Occipital lobe (tissue), 2 donors: ENCODE data around the gene PEPD. TPM values are rescaled to one million over a fixed set of nuclear protein-coding genes. Genes with fewer than 3 reads are reported as not detected.

Experiments
- DNase-seq: peaks from one replicate; lab custom pipeline; 2025; lab: John Stamatoyannopoulos, UW
- total RNA-seq: library from RNA; depleted of rRNA; stranded (reverse); fragments of >200 nt; gene quantifications from one replicate; pipeline ENCODE4 v1.2.3, GENCODE V29; 2014

Gene PEPD
- total RNA-seq, 1 donor from 2014 or later, result 21.5 TPM

DNA sequence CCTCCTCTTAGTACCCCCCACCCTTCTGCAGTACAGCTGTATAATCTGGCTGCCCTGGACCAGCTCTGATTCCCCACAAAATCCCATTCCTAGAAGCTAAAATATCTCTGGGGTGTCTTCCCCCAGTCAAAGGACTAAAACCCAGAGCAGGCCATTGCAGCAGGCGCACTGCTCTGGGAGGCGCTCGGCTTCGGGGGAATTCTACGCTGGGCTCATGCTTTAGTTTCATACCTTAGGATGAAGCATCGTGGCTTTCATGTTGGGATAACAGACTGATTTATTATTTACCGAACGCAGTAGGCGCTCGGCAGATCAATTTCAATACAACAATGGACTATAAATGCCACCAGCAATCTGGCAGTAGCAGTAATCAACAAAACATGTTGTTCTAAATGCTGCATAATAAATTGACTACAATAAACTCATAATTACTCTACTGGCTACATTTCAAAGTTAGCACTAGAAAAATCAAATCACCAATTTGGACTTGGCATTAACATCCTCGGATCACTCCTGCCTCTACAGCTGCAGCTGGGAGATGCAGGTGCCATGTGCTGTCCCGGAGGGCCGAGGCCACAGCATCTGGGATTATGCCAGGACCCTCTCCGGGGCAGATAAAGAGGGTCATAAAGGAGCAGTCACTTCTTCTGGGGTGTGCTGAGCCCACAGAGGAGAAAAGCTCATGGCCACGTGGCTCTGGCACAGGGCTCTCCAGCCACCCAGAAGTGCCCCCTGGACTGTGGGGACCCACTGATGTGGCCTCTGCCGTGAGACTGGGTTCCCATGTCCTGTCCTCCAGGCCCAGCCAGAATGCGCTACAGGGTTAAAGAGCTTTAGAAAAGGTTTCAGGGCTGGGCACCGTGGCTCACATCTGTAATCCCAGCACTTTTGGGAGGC lies 112.8 kb downstream of the PEPD start:
- no peak for DNase-seq

DNA sequence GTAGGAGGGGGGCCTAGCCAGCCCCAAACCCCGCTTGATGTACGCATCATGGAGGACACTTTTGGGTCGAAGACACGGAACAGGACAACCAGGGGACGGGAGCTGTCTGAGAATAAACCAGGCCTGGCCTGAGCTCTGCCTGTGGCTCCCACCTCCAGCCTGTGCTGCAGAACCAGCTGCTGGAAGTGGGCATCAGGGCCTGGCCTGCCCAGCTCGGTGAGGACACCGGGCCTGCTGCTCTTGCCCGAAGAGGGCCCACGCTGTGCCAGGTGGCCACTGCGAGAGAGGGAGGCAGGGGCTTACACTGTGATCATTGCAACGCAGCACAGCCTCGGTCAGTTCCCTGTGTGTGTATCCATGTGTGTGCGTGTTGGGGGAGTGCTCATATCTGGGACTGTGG lies 113.5 kb downstream of the PEPD start:
- DNase-seq, result no peak

DNA sequence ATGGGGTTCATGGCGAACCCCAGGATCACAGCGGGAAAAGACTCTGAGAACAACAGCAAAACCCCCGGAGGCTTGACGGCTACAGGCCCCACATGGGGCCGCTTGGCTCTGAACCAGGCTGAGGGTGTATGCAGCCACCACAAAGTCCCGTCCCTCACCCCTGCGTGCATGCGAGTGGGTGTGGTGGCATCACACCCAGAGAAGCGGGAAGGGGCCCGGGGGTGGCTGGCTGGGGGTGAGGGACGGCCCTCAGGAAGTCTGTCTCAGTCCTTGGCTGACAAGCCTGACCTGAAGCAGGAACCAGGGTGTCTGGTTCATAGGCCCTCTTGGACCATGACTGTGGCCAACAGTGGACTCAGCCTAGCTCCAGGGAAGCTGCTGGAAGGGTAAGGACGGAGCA lies 113.9 kb downstream of the PEPD start:
- no peak for DNase-seq

DNA sequence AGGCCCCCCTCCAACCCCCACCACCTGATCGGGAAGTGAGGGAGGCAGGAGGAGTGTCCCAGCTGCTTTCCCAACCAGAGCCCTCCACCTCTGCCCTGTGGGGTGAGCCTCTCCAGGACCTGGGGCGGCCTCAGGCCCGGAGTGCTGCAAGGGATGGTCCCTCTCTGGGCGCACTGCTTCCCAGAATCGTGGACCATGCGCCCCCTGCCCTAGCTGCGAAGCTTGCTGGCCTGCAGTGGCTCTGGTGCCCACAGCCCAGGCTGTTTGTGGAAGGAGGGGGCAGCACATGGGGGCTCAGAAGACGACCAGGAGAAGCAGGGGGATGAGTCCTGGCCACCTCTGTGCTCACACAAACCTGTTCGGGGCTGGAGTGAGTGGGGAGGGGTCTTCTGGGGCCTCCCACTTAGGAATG lies 114.4 kb downstream of the PEPD start:
- no peak for DNase-seq

DNA sequence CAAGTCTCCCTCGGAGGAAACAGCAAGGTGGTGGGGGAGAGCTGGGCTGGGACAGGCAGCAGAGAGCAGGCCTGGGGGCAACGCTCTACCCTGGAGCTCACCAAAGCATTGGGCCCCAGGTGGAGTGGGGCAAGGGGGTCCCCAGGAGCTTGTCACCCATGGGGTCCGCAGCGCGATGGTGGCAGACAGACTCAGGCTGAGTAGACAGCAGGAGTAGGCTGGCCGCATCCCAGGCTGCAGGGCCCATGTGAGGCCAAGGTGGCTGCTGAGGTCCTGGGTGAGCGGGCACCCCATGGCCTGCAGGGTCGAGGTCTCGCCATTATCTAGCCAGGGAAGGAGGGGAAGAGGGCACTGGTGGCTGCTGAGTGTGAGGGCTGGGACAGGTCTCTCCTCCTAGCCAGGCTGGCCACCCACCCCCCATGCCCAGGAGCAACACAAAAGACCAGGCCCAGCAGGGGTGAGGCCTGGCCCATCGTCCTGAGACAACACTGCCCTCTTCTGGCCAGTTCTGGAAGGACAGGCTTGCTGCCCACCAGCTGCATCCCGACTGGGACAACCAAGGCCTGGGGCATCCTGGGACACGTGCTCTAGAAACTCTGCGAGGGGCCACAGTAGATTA lies 115.0 kb downstream of the PEPD start:
- DNase-seq, result no peak

DNA sequence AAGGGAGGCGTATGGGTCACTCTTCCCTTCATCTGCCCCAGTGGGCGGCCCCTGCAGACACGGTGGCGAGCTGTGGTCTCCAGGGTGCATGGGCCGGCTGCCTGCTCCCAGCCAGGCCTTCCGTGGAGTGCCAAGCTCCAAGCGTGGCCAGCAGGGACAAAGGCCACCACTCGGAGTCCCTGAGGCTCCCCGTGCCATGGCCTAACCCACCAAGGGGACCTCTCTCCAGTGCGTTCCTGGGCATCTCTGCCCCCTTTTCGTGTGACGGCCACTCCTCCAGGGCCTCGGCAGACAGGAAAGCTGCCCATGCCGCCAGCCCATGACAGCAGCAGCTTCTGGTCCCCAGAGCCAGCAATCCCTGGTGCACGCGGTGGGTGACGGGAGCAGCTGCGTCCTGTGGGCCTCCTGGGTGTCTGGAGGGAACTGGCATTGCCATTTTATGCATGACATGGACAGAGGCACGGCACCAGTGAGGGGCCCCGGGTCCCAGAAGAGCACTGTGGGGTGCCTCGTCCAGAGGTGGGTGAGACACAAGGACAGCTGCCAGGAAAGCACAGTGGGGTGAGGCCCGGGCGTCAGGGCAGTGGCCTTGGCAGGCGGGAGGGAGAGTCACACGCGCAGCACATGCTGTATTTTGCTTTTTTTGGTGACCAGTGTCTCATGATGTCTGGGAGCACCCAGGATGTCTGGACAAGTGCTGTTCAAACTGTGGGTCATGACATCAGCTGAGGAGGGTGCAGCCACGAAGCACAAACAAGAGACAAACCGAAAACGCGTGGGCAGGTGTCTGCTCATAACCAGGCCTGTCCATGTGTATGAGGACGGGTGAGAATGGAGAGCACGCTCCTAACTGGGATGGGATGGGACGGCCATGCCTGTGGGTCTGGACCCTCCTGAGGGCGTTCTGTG lies 115.8 kb downstream of the PEPD start:
- no peak for DNase-seq

DNA sequence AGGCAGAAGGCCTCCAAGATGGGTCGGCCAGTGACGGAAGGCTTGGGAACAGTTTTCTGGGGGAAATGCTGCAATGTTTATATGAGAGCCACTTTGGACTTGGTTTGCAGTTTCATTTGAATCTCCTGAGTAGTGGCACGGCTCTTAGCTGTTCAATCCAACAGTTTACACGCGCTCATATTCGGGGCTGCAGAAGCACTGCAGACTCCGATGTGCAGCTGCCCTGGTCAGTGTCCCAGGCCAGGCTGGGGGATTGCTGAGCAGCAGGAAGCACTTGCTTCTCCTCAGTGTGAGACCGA lies 116.4 kb downstream of the PEPD start:
- no peak for DNase-seq

DNA sequence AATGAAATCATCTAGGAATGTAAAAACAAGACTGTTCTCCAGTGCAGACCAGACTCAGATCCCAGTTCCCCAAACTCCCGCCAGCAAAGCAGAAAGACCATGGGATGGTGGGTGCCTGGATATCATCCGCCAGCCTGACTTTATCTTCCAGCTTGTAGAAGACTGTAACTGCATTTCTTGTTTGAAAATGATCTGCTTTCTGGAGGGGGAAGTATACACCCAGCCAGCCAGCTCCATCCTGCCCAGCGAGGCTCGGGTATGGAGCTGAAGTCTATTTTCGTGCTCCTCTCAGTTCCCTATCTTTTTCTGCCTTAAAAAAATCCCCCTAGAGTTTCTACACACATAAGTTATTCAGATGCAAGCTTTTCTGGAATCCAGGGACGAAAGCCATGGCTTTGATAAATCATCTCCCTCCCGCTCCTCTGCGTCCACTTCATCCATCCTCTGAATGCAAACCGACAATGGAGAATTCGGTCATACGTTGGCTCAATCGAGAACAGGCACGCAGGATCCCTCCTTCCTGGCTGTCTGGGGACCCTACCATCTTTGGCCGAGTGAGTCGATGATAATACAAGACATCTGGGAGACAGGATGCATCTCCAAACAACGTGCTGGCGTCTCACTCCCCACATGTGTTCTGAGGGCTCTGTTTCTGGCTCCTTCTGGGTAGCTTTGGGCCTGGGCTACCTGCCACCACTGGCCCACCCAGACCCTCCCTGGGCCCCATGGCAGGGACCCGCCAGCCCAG lies 116.9 kb downstream of the PEPD start:
- no peak for DNase-seq

DNA sequence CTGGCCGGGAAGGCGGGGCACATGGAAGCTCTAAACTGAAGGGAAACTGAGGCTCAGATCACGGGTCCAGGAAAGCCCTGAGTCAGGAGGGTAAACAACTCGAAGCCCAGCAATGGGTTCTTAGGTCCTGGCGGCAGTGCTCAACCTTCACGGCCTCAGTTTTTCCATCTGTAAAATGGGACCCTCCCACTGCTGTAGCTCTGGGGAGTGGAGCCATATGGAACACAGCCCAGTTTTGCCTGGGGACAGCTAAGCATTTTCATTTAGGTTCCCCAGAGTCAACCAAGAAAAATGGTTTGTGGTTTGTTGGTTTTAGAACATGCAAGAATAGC lies 117.7 kb downstream of the PEPD start:
- DNase-seq, result no peak

DNA sequence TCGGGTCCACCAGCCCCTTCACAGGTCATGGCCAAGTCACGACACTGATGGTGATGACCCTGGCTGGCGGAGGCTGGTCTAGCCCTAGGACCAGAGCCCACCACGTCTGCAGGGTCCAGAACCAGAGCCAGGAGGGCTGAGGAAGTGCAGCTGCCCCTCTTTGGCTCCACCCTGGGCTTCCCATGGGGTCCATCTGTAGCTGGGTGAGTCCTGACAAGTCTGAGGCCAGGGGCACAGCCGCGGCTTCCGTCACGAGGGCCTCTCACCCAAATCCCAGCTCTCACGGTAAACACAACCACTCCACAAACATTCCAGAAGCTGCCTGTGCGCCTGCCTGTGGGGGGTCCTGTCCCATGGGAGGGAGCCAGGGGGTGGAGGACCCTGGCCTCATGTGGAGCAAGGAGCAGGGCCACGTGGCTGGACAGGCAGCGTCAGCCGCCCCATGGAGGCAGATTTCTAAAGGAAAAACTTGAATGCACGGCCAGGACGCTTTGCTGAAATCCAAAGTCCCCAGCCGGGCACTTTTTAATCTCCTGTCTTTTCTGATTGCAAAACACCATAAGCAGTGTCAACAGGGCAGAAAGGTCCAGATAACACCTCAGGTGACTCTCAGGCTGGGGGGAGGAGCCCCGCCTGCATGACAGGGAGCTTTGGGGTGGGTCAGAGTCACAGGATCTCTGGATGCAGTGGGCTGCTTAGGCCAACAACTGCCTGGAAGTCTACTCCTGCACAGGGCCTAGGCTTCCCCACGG lies 118.2 kb downstream of the PEPD start:
- no peak for DNase-seq

DNA sequence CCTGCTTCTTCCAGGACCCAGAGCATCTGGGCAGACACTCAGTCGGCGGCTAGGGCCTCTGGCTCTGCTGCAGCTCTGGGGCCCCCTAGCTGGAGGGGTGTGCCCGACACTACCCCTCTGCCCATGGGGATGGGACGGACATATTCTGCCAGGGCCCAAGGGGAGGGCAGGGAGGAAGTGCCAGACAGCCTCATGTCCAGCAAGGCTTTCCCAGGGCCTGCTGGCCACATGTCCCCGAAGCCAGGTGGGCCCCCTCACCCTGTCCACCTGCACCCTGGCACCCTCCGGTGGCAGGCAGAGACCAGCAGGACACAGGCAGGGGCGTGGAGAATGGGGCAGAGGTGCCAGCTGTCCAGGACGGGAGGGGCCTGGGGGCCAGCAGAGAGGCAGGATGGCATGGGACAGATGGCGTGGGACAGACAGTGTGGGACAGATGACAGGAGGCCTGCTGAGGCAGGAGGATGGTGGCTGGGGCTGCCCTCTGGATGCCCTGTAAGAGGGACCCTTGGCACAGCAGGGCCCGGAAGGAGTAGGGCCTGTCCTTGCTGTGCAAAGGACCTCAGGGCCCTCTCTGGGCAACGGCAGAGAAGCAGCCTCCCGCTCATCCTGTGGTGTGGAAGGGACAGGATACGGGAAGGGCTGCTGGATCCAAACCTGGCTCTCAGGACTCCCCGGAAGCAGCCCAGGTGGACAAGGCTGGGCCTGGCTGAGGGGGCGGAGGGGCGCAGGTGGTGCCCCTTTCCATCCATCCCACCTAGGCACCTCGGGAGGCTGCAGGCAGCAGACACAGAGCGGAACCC lies 119.0 kb downstream of the PEPD start:
- no peak for DNase-seq

DNA sequence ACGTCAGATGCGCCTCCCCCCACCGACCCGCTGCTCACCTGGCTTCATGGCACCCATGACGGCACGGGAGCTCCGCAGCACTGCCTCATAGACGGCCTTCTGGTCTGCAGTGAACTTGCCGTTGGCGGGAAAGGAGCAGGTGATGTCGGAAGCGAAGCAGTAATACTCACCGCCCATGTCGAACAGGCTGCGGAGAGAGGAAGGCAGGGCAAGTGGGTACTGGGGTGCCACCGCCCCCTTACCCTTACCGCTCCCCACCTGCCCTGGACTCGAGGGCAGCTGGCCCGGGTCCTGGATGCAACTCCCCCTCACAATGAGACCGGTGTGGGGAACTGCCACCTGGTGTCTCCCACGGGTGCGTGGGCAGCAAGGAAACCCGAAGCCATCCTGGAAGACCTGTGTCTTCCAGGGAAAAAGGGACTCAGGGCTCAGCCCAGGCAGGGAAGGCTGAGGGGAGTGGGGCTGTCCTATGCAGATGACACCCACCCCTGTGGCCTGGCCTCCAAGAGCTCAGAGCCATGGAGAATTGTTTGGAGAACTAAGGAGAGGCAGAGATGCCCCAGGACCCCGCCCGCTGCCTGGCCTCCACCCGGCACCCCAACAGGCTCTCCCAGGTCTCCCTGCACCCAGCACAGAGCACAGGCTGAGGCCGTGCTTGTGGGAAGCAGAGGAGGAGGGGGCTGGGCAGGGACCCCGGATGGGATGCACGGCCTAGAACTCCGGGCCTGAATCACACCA lies 119.7 kb downstream of the PEPD start:
- no peak for DNase-seq

DNA sequence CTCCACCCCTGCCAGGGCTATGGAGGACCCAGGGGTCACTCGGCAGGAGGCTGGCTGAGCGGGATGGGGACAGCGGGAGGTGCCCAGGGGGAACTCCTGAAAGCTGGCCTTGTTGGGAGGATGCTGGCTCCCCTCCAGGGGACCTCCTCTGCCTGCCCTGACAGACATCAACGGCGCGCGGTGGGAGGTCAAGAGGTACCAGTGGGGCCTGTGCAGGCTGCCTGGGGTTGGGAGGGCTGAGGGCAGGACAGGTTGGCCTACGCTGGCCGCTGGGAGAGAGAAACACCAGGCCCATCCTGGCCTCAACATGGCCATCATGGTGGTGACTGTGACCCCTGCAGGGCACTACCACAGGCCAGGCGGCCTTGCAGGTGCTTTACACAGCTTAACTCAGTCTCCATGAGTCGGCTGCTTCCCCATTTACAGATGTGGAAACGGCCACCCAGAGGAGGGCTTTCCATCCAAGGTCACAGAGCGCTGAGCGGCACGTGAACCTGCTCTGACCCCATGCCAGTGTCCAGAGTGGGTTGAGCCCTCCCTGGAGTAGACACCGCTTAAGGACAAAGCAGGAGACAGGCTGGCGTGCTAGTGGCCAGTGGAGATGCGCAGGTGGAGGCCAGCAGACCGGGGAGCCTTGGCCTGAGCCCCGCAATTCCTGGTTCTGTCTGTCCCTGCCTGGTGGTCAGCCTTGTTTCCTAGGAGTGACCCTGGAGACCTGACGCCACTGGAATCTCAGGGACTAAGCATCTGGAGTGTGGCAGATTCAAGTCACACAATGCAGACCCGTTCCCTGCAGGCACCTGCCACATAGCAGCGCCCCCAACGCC lies 120.5 kb downstream of the PEPD start:
- DNase-seq, result no peak

DNA sequence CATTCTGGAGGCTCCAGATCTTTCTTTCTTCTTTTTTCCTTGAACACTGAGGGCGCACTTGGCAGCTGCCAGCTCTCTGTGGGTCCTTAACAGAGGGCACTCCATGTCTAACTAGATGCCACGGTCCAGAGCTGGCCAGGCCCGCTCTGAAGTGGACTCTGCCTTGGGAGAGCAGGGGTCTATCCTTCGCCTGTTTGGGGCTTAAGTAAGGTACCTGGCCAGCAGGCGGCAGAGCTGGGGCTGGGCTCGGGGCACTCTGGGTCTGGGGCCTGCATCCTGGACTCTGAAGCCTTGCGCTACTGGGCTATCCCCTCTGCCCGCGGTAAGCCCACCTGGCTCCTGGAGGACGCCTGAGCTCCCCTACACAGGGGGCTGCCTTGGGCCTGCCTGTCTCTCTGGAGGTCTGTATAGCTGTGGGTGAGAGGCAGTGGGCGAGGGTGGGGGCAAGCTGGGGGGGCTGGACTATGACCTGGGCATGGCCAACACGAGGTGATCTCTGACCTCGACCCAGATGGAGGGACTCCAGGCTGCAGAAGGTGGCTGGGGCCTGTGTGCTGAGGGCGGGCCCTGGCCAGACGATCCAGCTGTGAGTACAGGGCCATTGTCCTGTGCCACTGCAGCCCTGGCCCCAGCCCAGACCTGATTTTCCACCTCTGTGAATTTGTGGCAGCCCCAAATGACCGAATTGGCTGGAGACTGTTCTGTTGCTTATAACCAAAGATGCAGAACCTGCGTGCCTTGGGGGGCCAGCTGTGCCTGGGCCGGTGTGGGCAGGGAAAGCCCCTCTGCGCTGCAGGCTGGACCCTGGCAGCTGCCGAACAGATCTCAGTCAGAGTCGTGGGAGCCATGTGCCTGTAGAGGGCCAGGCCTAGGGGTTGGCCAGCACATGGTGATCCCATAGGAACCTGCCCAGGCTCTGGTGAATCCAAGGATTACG lies 121.6 kb downstream of the PEPD start:
- no peak for DNase-seq

DNA sequence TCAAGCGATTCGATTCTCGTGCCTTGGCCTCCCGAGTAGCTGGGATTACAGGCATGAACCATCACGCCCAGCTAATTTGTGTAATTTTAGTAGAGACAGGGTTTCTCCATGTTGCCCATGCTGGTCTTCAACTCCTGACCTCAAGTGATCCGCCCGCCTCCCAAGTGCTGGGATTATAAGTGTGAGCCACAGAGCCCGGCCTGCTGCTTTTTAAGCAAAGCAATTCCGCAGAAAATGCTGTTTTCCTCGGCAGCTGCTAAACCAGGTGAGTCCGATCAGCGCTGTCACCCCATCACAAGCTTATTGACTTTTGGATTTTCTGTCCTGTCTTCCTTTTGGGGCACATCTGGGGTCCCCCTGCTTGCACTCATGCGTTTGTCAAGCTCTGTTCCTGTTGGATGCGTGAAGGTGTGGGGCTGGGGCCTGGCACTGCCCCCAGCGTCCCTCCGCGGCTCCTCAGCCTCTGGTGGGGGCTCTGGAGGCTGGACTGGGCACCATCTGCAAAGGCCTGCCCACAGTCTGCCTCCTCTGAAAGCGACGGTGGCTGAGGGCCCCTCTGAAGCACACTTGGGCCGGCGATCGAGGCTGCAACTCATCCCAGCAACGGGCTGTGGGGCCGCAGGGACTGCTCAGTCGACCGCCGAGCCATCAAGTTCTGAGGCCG lies 122.4 kb downstream of the PEPD start:
- no peak for DNase-seq

DNA sequence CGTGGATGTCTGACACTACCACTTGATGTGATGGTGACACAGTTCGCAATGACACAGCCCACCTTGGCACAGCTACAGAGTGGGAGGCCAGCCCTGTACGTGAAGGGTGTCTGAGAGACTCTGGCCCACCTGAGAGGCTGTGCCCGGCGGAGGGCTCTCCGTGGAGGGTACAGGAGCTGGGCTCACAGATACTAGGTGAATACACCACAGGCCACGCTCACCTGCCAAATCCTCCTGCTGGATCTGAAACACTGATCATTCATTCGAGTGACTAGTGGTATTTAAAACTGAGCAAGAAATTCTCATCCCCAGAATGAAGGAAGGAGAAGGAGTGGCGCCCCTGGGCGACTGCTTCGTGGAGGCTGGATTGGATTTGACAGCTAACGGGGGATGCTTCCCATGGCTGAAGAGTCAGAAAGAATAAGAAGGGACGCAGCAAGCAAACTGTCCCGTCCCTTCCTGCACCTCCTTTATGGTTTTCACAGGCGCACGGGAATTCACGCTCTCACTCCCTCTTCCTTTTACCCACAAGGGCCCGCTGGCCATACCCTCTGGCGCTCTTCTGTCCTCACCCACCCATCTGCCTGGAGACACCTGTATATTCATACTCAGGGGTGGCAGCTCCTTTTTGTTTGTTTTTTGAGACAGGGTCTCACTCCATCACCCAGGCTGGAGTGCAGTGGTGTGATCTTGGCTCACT lies 123.1 kb downstream of the PEPD start:
- DNase-seq, result no peak
